Measurements from ENCODE around the gene SUGCT. TPM values are rescaled to one million over a fixed set of nuclear protein-coding genes. Genes with fewer than 3 reads are reported as not detected.

Gene SUGCT
- total RNA-seq, 4 donors from 2014 or later, result 1.1 to 3.6 (median 2.6) TPM

DNA sequence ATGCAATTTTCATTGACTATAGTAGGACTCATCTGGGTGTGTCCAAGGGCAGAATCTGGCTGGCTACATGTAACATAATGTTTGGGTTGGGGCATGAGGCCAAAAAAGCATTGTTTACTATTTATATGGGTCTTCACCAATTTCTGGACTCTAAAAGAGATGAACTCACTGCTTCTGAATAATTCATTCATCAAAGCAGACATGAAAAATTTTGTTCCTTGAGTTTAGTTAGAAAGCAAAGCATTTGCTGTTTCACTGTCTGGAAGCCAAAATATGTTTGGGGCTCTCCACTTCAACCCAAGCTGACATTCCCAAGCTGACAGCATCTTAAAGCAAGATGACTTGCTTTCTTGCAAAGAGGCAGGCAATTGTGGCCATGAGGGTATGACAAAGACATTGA, 670.6 kb downstream of the SUGCT start:
- ATAC-seq (ENCODE audit: low FRiP score), result no peak
- no peak for DNase-seq (ENCODE audit: low spot score)
- TF ChIP-seq, protein P1, sequence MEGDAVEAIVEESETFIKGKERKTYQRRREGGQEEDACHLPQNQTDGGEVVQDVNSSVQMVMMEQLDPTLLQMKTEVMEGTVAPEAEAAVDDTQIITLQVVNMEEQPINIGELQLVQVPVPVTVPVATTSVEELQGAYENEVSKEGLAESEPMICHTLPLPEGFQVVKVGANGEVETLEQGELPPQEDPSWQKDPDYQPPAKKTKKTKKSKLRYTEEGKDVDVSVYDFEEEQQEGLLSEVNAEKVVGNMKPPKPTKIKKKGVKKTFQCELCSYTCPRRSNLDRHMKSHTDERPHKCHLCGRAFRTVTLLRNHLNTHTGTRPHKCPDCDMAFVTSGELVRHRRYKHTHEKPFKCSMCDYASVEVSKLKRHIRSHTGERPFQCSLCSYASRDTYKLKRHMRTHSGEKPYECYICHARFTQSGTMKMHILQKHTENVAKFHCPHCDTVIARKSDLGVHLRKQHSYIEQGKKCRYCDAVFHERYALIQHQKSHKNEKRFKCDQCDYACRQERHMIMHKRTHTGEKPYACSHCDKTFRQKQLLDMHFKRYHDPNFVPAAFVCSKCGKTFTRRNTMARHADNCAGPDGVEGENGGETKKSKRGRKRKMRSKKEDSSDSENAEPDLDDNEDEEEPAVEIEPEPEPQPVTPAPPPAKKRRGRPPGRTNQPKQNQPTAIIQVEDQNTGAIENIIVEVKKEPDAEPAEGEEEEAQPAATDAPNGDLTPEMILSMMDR (IDR thresholded peaks at IDR 0.05), result no peak

DNA sequence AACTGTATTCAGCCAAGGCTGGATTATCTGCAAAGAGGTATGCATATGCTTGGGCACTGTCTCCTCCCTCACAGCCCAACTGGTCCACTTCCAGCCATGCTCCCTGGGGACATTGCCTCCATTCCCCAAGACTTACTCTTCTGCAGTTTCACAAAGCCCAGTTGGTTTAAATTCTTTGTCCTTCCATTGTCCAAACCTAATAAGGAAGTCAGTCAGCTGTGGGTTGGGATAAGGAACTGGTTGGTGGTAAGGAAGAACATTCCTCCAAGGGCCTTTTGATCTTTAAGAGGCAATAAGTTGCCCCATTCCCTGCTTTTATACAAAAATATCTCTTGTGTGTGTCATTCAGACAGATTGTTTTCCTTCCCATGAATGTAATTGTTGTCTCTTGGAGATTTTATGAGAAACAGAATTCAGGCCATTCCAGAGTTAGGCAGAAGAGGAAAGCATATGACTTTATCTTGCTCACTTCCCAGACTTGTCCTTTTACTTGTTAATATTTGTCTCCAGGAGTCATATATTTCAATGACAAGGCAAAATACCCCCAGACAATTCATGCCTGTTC, 673.7 kb downstream of the SUGCT start:
- TF ChIP-seq, protein P1 (IDR thresholded peaks at IDR 0.05), result no peak
- no peak for ATAC-seq (ENCODE audit: low FRiP score)
- DNase-seq (ENCODE audit: low spot score), result no peak

DNA sequence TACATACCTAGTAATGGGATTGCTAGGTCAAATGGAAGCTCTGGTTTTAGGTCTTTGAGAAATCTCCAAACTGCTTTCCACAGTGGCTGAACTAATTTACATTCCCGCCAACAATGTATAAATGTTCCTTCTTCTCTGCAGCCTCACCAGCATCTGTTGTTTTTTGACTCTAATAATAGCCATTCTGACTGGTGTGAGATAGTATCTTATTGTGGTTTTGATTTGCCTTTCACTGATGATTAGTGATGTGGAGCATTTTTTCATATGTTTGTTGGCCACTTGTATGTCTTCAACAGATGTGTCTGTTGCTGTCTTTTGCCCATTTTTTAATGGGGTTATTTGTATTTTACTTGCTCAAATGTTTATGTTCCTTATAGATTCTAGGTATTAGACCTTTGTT, 675.5 kb downstream of the SUGCT start:
- ATAC-seq (ENCODE audit: low FRiP score) (no peak), DNase-seq (ENCODE audit: low spot score) (no peak)
- TF ChIP-seq, protein P1 (IDR thresholded peaks at IDR 0.05), result no peak

DNA sequence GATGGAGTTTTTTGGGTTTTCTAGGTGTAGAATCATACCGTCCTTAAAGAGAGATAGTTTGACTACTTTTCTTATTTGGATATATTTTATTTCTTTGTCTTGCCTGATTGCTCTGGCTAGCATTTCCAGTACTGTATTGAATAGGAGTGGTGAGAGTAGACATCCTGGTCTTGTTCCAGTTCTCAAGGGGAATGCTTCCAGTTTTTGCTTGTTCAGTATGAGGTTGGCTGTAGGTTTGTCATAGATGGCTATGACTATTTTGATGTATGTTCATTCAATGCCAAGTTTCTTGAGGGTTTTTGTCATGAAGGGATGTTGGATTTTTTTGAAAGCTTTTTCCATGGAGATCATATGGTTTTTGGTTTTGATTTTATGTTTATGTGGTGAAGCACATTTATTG, 676.9 kb downstream of the SUGCT start:
- DNase-seq (ENCODE audit: low spot score), result no peak
- TF ChIP-seq, protein P1 (IDR thresholded peaks at IDR 0.05), result no peak
- no peak for ATAC-seq (ENCODE audit: low FRiP score)

DNA sequence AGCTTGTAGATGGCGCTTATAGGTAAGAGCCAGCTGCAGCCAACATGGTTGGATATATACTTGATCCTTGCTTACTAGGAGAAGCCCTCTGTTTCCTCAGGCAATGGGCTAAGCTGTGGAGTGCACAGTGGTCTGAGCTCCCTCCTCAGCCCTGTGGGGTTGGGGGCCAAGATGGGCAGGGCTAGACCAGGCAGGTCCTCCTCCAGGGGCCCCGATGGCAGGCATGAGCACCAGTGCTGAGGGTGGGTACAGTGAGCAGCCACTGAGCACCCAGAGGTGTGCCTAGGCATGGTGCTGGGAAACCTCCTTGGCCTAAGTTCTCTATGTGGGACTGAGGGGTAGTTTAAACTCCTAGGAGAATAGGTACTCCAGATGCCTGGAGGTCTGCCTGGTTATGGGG, 680.2 kb downstream of the SUGCT start:
- TF ChIP-seq, protein P1 (IDR thresholded peaks at IDR 0.05), result no peak
- ATAC-seq (ENCODE audit: low FRiP score) (no peak), DNase-seq (ENCODE audit: low spot score) (no peak)

DNA sequence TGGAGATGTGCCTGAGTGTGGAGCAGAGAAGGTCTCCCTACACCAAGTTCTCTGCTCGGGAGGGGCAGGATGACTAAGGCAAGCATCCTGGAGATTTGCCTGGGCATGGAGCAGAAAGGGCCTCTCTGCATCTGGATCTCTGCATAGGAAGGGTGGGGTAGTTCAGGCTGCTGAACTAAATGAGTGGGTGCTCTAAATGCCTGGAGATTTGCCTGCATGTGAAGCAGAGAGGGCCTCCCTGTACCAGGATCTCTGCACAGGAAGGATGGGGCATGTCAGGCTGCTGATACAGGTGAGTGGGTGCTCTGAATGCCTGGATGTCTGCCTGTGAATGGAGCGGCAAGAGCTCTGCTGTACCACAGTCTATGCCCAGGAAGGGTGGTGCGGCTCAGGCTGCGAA, 680.7 kb downstream of the SUGCT start:
- DNase-seq (ENCODE audit: low spot score) (no peak), ATAC-seq (ENCODE audit: low FRiP score) (no peak)

DNA sequence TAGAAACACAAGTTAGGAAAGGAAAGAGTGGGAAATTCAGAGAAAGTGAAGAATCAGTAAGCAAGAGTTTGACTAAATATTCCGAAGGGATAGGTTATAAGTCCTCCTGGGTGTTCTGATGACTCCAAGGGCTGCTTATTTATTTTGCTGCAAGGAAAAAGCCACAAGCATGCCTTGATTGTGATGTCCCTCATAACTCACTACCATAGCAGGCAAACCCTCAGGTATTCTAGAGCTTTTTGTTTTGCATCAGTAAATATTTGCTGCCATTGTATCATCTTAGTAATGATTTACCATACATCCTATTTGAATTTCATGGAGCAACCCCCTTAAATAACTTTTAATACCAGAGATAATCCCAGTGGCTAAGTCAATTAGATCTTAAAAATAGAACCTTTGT, 688.1 kb downstream of the SUGCT start:
- DNase-seq (ENCODE audit: low spot score) (no peak), ATAC-seq (ENCODE audit: low FRiP score) (no peak)
- TF ChIP-seq, protein P1 (IDR thresholded peaks at IDR 0.05), result no peak

More for the DNA sequence above, 680.7 kb downstream of the SUGCT start:
- TF ChIP-seq, protein P1 (IDR thresholded peaks at IDR 0.05), result no peak
